Neural cell (in vitro differentiated cells): ENCODE results near the gene UBE2I. TPM values are rescaled to one million over a fixed set of nuclear protein-coding genes. Genes with fewer than 3 reads are reported as not detected.

ENCODE experiments used
- H2AFZ ChIP-seq: fragments of 200-600, 300-800 bp; sonication (generic), shearing (Covaris generic); 2 replicates; pipeline ENCODE4 v1.6.0; 2014; ENCODE audit warnings: low read depth, mild to moderate bottlenecking, antibody characterized with exemption, low read length, moderate library complexity
- H3F3A ChIP-seq: fragments of 200-600 bp; shearing (Covaris generic); 2 replicates; pipeline ENCODE4 v1.6.1; 2016; ENCODE audit warnings: mild to moderate bottlenecking, moderate library complexity, mixed read lengths, antibody characterized with exemption, low read length; ENCODE audit not compliant: insufficient read depth, poor library complexity, severe bottlenecking
- H3K27ac ChIP-seq: fragments of 200-600, 300-800 bp; sonication (generic), shearing (Covaris generic); 2 replicates; pipeline ENCODE4 v1.5.1; 2014; ENCODE audit warnings: mild to moderate bottlenecking, low read length, moderate library complexity
- H3K27me3 ChIP-seq: fragments of 300-800, 200-600 bp; sonication (generic), shearing (Covaris generic); 2 replicates; pipeline ENCODE4 v1.6.0; 2014; ENCODE audit warnings: mild to moderate bottlenecking, low read depth, low read length, moderate library complexity; ENCODE audit not compliant: insufficient read depth
- H3K36me3 ChIP-seq: fragments of 300-800, 200-600 bp; sonication (generic), shearing (Covaris generic); 2 replicates; pipeline ENCODE4 v1.5.1; 2014; ENCODE audit warnings: mild to moderate bottlenecking, antibody characterized with exemption, low read length, moderate library complexity; ENCODE audit not compliant: insufficient read depth
- H3K4me2 ChIP-seq: fragments of 300-800, 200-600 bp; sonication (generic), shearing (Covaris generic); 2 replicates; pipeline ENCODE4 v1.6.0; 2014; ENCODE audit warnings: mild to moderate bottlenecking, low read length
- H3K4me3 ChIP-seq: fragments of 300-800, 200-600 bp; sonication (generic), shearing (Covaris generic); 2 replicates; pipeline ENCODE4 v1.5.1; 2014; ENCODE audit warnings: mild to moderate bottlenecking, low read length, moderate library complexity
- H3K79me2 ChIP-seq: fragments of 200-600 bp; shearing (Covaris generic); replicated peaks from 2 replicates; pipeline ENCODE4 v1.6.0; 2014; ENCODE audit warnings: mild to moderate bottlenecking, low read length, moderate library complexity; ENCODE audit not compliant: insufficient read depth
- H3K9ac ChIP-seq: fragments of 300-800, 200-600 bp; sonication (generic), shearing (Covaris generic); 2 replicates; pipeline ENCODE4 v1.6.1; 2016; ENCODE audit warnings: mild to moderate bottlenecking, low read length, mixed read lengths
- H3K9me2 ChIP-seq: fragments of 200-600 bp; shearing (Covaris generic); 2 replicates; pipeline ENCODE4 v1.6.1; 2016; ENCODE audit warnings: mild to moderate bottlenecking, low read length, mixed read lengths; ENCODE audit not compliant: insufficient read depth
- H3K9me3 ChIP-seq: fragments of 200-600, 300-800 bp; sonication (generic), shearing (Covaris generic); 2 replicates; pipeline ENCODE4 v1.6.1; 2016; ENCODE audit warnings: mild to moderate bottlenecking, mixed run types, low read length, moderate library complexity, mixed read lengths
- H4K20me1 ChIP-seq: fragments of 200-600 bp; shearing (Covaris generic); 2 replicates; pipeline ENCODE4 v1.6.1; 2016; ENCODE audit warnings: mild to moderate bottlenecking, mixed run types; ENCODE audit not compliant: insufficient read depth
- CTCF ChIP-seq: fragments of 450-650 bp; IDR thresholded peaks from 2 replicates; pipeline ENCODE4 v1.5.1; 2014; ENCODE audit warnings: antibody characterized with exemption, mild to moderate bottlenecking, moderate library complexity; ENCODE audit not compliant: poor library complexity, severe bottlenecking
- EP300 ChIP-seq: fragments of 450-650 bp; conservative IDR thresholded peaks from 2 replicates; pipeline ENCODE4 v1.6.1; 2014; ENCODE audit warnings: antibody characterized with exemption, mild to moderate bottlenecking, moderate library complexity; ENCODE audit not compliant: poor library complexity, severe bottlenecking
- EZH2 ChIP-seq: fragments of 200-600, 300-800 bp; shearing (Covaris generic), sonication (generic); IDR thresholded peaks from 2 replicates; pipeline ENCODE4 v1.6.1; 2014; ENCODE audit warnings: antibody characterized with exemption, low read length, borderline replicate concordance, mild to moderate bottlenecking; ENCODE audit not compliant: insufficient read depth, poor library complexity, severe bottlenecking
- POLR2AphosphoS5 ChIP-seq: IDR thresholded peaks from 2 replicates; pipeline ENCODE4 v1.6.1; 2012
- RAD21 ChIP-seq: fragments of 450-650 bp; conservative IDR thresholded peaks from 2 replicates; pipeline ENCODE4 v1.6.1; 2014; ENCODE audit warnings: antibody characterized with exemption, mild to moderate bottlenecking, moderate library complexity
- REST ChIP-seq: IDR thresholded peaks from 2 replicates; pipeline ENCODE4 v1.6.1; 2012; ENCODE audit warnings: borderline replicate concordance
- SMC3 ChIP-seq: fragments of 450-650 bp; conservative IDR thresholded peaks from 2 replicates; pipeline ENCODE4 v1.6.1; 2014; ENCODE audit warnings: antibody characterized with exemption, mild to moderate bottlenecking, moderate library complexity; ENCODE audit not compliant: poor library complexity
- TAF1 ChIP-seq: IDR thresholded peaks from 2 replicates; pipeline ENCODE4 v1.6.1; 2012; ENCODE audit warnings: low read depth
- polyA plus RNA-seq: library from polyadenylated mRNA; depleted of rRNA; stranded (reverse); fragments of >200 nt; gene quantifications from 2 replicates; pipeline ENCODE4 v1.2.3, GENCODE V29; 2014

UBE2I gene
- polyA plus RNA-seq, 1 donor from 2014 or later, result 111 TPM

- Histone ChIP-seq H2AFZ (no peak overlapping the region), H3K27me3 (no peaks in the 10 kb centered on the region), H3K9ac (no peak overlapping the region), H3K79me2 (peaks cover 60% of the 10 kb centered on the region), H3K9me3 (no peaks in the 10 kb centered on the region), H3K36me3 (no peaks in the 10 kb centered on the region), H3K27ac (no peak overlapping the region), H3K4me3 (no peak overlapping the region), H4K20me1 (peaks cover 55% of the 10 kb centered on the region), H3K4me2 (no peak overlapping the region), H3F3A (no peaks in the 10 kb centered on the region), H3K9me2 (no peaks in the 10 kb centered on the region)
- no peak for TF ChIP-seq RAD21
- TF ChIP-seq TAF1, result no peak
- no peak for TF ChIP-seq REST
- no peak for TF ChIP-seq EP300
- no peak for TF ChIP-seq CTCF
- TF ChIP-seq EZH2, result no peak
- no peak for TF ChIP-seq POLR2AphosphoS5
Observed at GRCh38 chr16:1315081-1316032, 5.9 kb downstream of the UBE2I start.

- no peak overlapping the region for H3K9ac ChIP-seq
- TF ChIP-seq EZH2 (no peak), RAD21 (no peak), SMC3 (no peak), POLR2AphosphoS5 (no peak)
- H3K4me2 ChIP-seq, result no peak overlapping the region
- H3K27ac ChIP-seq, result no peak overlapping the region
- peaks cover 48% of the 10 kb centered on the region for H4K20me1 ChIP-seq
- no peaks in the 10 kb centered on the region for H3K9me2 ChIP-seq
- no peaks in the 10 kb centered on the region for H3K36me3 ChIP-seq
- H3F3A ChIP-seq, result no peaks in the 10 kb centered on the region
- no peak overlapping the region for H3K4me3 ChIP-seq
- no peaks in the 10 kb centered on the region for H3K27me3 ChIP-seq
- no peaks in the 10 kb centered on the region for H3K9me3 ChIP-seq
- H2AFZ ChIP-seq, result no peak overlapping the region
- peaks cover 53% of the 10 kb centered on the region for H3K79me2 ChIP-seq
Observed at GRCh38 chr16:1316033-1316405, 6.6 kb downstream of the UBE2I start.
